K562 (cell line): ENCODE measurements around the gene C9orf40. TPM values are rescaled to one million over a fixed set of nuclear protein-coding genes. Genes with fewer than 3 reads are reported as not detected.

ENCODE experiments used
- ATAC-seq: fragments of 200-7000 bp; cut with Tn5 transposase; 3 replicates; pipeline ENCODE4 v1.9.1; 2020; ENCODE audit warnings: moderate library complexity
- BruUV-seq: library from RNA; stranded (reverse); fragments of 400-500 nt; replicated peaks from 2 replicates; lab custom pipeline; 2021; lab: Mats Ljungman, UMichigan
- CTCF ChIA-PET: fragments of 300-600 bp; formaldehyde crosslinking; extraction: SDS; loops from one replicate; lab custom pipeline; 2021; ENCODE audit warnings: low intra/inter-chr PET ratio; lab: Yijun Ruan, JAX
- POLR2A ChIA-PET: fragments of 300-600, 350-650 bp; sonication (Branson Sonifier 250); formaldehyde crosslinking; extraction: SDS; loops from one replicate; lab custom pipeline; 2021; ENCODE audit warnings: antibody characterized with exemption, inconsistent platforms; lab: Yijun Ruan, JAX
- DNase-seq, 4 experiments: peaks; one replicate each; pipeline versions ENCODE4 v3.0.0 to v3.0.0-alpha.2; 2011 to 2018; ENCODE audit warnings: low spot score in 3 of 4, mixed read lengths in 3 of 4; ENCODE audit errors: extremely low read depth in 1 of 4
- FAIRE-seq: peaks from 2 replicates; lab custom pipeline; 2011; peaks lifted over from hg19 to GRCh38; lab: Jason Lieb, UNC
- H2AFZ ChIP-seq: 2 replicates; pipeline ENCODE4 v1.6.0; 2011; ENCODE audit warnings: low read depth, low read length, control low read depth, inconsistent platforms
- H3K27ac ChIP-seq: fragments of 200-600 bp; 3 replicates; pipeline ENCODE4 v1.8.0; 2011; ENCODE audit warnings: low read depth, mild to moderate bottlenecking, control low read depth, inconsistent platforms, low read length, moderate library complexity, mixed read lengths; ENCODE audit errors: extremely low read depth
- H3K27me3 ChIP-seq, 2 experiments: fragments of 300-600 bp in 1 of 2; 2 replicates in 1 of 2; 3 replicates in 1 of 2; pipeline versions ENCODE4 v1.6.0 to v1.8.0; 2011; ENCODE audit warnings: inconsistent platforms in 2 of 2, low read length in 2 of 2, mild to moderate bottlenecking in 1 of 2, mixed read lengths in 1 of 2, moderate library complexity in 1 of 2; ENCODE audit not compliant: control insufficient read depth in 2 of 2, insufficient read depth in 2 of 2
- H3K36me3 ChIP-seq: fragments of 300-600 bp; 3 replicates; pipeline ENCODE4 v1.8.0; 2011; ENCODE audit warnings: mild to moderate bottlenecking, low read length, inconsistent platforms; ENCODE audit not compliant: control insufficient read depth, insufficient read depth
- H3K4me1 ChIP-seq, 2 experiments: fragments of 200-600 bp in 1 of 2; replicated peaks in 1 of 2; 2 replicates in 1 of 2; 3 replicates in 1 of 2; pipeline versions ENCODE4 v1.5.1 to v1.8.0; 2011; ENCODE audit warnings: inconsistent platforms in 2 of 2, low read length in 2 of 2, mild to moderate bottlenecking in 1 of 2, mixed read lengths in 1 of 2, moderate library complexity in 1 of 2; ENCODE audit not compliant: control insufficient read depth in 2 of 2, insufficient read depth in 2 of 2
- H3K4me2 ChIP-seq: 2 replicates; pipeline ENCODE4 v1.6.1; 2011; ENCODE audit warnings: low read length, control low read depth, inconsistent platforms, mixed read lengths; ENCODE audit not compliant: insufficient read depth
- H3K4me3 ChIP-seq: fragments of 200-600 bp; sonication (generic), shearing (Covaris generic); 2 replicates; pipeline ENCODE4 v1.5.1; 2016; ENCODE audit warnings: control low read depth, inconsistent platforms
- H3K79me2 ChIP-seq: fragments of 200-600 bp; 3 replicates; pipeline ENCODE4 v1.8.0; 2011; ENCODE audit warnings: low read length, inconsistent platforms; ENCODE audit not compliant: control insufficient read depth, insufficient read depth
- H3K9ac ChIP-seq, 2 experiments: 2 replicates each; pipeline versions ENCODE4 v1.6.0 to v1.6.1; 2011; ENCODE audit warnings: low read depth in 2 of 2, low read length in 2 of 2, control low read depth in 1 of 2, inconsistent platforms in 1 of 2, mild to moderate bottlenecking in 1 of 2, mixed read lengths in 1 of 2; ENCODE audit not compliant: insufficient read depth in 1 of 2
- H3K9me1 ChIP-seq: one replicate; pipeline ENCODE4 v1.6.0; 2011; ENCODE audit warnings: inconsistent platforms, mild to moderate bottlenecking, low read length, moderate library complexity; ENCODE audit not compliant: control insufficient read depth, insufficient read depth
- H3K9me3 ChIP-seq: replicated peaks from 2 replicates; pipeline ENCODE4 v1.5.1; 2011; ENCODE audit warnings: low read depth, low read length, inconsistent platforms; ENCODE audit not compliant: control insufficient read depth, insufficient read depth
- H4K20me1 ChIP-seq: replicated peaks from 2 replicates; pipeline ENCODE4 v1.6.1; 2011; ENCODE audit warnings: low read length, inconsistent platforms, mixed read lengths; ENCODE audit not compliant: control insufficient read depth, insufficient read depth
- CEBPB ChIP-seq: fragments of 450-650 bp; IDR thresholded peaks from 2 replicates; pipeline ENCODE4 v1.6.1; 2016; ENCODE audit warnings: missing genetic modification characterization, missing compliant biosample characterization
- CEBPG ChIP-seq, 3 experiments: fragments of 200-800 bp in 1 of 3; sonication (Bioruptor generic) in 1 of 3; sonication (generic) in 1 of 3; formaldehyde crosslinking in 1 of 3; IDR thresholded peaks in 2 of 3; conservative IDR thresholded peaks in 1 of 3; 2 replicates each; pipeline versions ENCODE4 v1.6.1 to v1.8.0; 2016 to 2022; ENCODE audit warnings: missing compliant biosample characterization in 2 of 3, missing genetic modification characterization in 2 of 3, mild to moderate bottlenecking in 1 of 3, missing genetic modification reagents in 1 of 3
- FOSL1 ChIP-seq: fragments of 200-800 bp; sonication (Bioruptor generic); conservative IDR thresholded peaks from 2 replicates; pipeline ENCODE4 v1.6.1; 2016; ENCODE audit warnings: missing genetic modification characterization, missing compliant biosample characterization
- POLR3A ChIP-seq: IDR thresholded peaks from 2 replicates; pipeline ENCODE4 v1.6.1; 2011; ENCODE audit warnings: borderline replicate concordance, mild to moderate bottlenecking, moderate library complexity; ENCODE audit not compliant: insufficient read length, insufficient read depth; ENCODE audit errors: extremely low read depth
- TCF3 ChIP-seq: sonication (generic); formaldehyde crosslinking; IDR thresholded peaks from 2 replicates; pipeline ENCODE4 v1.4.0; 2020; ENCODE audit warnings: mild to moderate bottlenecking, missing genetic modification reagents
- TEAD4 ChIP-seq, 2 experiments: sonication (generic) in 1 of 2; formaldehyde crosslinking in 1 of 2; IDR thresholded peaks; 2 replicates each; pipeline versions ENCODE4 v1.6.1 to v1.8.0; 2012 to 2022; ENCODE audit warnings: borderline replicate concordance in 1 of 2, inconsistent platforms in 1 of 2, low read length in 1 of 2, mild to moderate bottlenecking in 1 of 2, missing genetic modification reagents in 1 of 2
- WGBS: fragments of 100-300 bp; shearing (Covaris generic); methylation state at CpG from one replicate; pipeline ENCODE4 v1.1.6; 2016; ENCODE audit warnings: low coverage, mixed read lengths; ENCODE audit not compliant: insufficient coverage; ENCODE audit errors: missing lambda C conversion rate; 5-methylcytosine and 5-hydroxymethylcytosine counted together
- in situ Hi-C: fragments of 300-500 bp; cut with MboI; formaldehyde crosslinking; loops from 4 replicates; pipeline ENCODE4 v1.15.0; 2018; ENCODE audit warnings: inconsistent platforms, mixed read lengths
- intact Hi-C: fragments of 100-400 bp; cut with micrococcal nuclease; formaldehyde crosslinking; loops from 2 replicates; pipeline ENCODE4 v1.14.2; 2022
- polyA plus RNA-seq, 8 experiments: library from polyadenylated mRNA; depleted of rRNA in 4 of 8; stranded (reverse) in 5 of 8; unstranded in 3 of 8; fragments of >200 nt; fragmentation: Nextera tagmentation in 2 of 8; fragmentation: Illumina TruSeq in 1 of 8; extraction: Ambion mirVana in 2 of 8; extraction: Trizol in 1 of 8; gene quantifications; 2 replicates each; pipeline versions ENCODE4 v1.2.1 to v1.2.3, GENCODE V29; 2011 to 2014; ENCODE audit warnings: inconsistent platforms in 1 of 8, missing spikeins in 1 of 8
- total RNA-seq, 7 experiments: library from RNA; depleted of rRNA in 6 of 7; stranded (reverse); fragments of >200 nt in 6 of 7; fragmentation: Illumina TruSeq in 2 of 7; extraction: Trizol in 2 of 7; gene quantifications; 2 replicates each; pipeline versions ENCODE4 v1.2.1 to v1.2.3, GENCODE V29; 2011 to 2021; ENCODE audit warnings: low replicate concordance in 1 of 7

Gene C9orf40
- total and polyA plus RNA-seq, 9 of the 15 experiments (the other 6 are each of a cell fraction or from before 2014, with no cell fraction given): 5.6 to 17.3 (median 8.7) TPM

GRCh38 chr9:74960561-74960960 is 7.8 kb upstream of the C9orf40 start:
- no peaks in the 10 kb centered on the region for H3K36me3 ChIP-seq
- H4K20me1 ChIP-seq: no peaks in the 10 kb centered on the region
- BruUV-seq: no TSS peak
- FAIRE-seq (no peak), DNase-seq (no peak)
- H3K9ac ChIP-seq: no peak overlapping the region
- ChIA-PET CTCF (no interaction called here), POLR2A (no interaction called here)
- H3K79me2 ChIP-seq: no peaks in the 10 kb centered on the region
- H3K4me1 ChIP-seq: no peaks in the 10 kb centered on the region
- intact Hi-C loops: no loop called here
- TF ChIP-seq TEAD4 (IDR thresholded peaks at IDR 0.05; ENCODE audit: low read length) (no peak), TEAD4 (CRISPR knock-in tag; IDR thresholded peaks at IDR 0.05; ENCODE audit: borderline replicate concordance) (no peak), CEBPB (tag) (peak; percentile 87), CEBPG (CRISPR knock-in tag; IDR thresholded peaks at IDR 0.05) (peak; percentile 64), CEBPG (tag; conservative IDR thresholded peaks at IDR 0.05 in 1 of 2, IDR thresholded peaks at IDR 0.05 in 1 of 2) (peak in 1 of 2 experiments; percentile 74; a peak in 2 of 4 replicates), TCF3 (CRISPR knock-in tag) (peak; percentile 14; the same call in 1 of the 2 replicates), FOSL1 (tag) (peak; percentile 56), POLR3A (no peak)
- TF ChIP-seq, all 486 proteins: peak for 4
- H3K27me3 ChIP-seq: no peaks in the 10 kb centered on the region
- H3K9me1 ChIP-seq: no peaks in the 10 kb centered on the region
- no peak overlapping the region for H3K4me2 ChIP-seq
- no peak overlapping the region for H3K27ac ChIP-seq
- no peak overlapping the region for H3K4me3 ChIP-seq
- WGBS: 76% methylated on average over 2 of the region's 2 CpGs
- ATAC-seq: no peak
- in situ Hi-C loops: no loop called here
- no peaks in the 10 kb centered on the region for H3K9me3 ChIP-seq
- H2AFZ ChIP-seq: no peak overlapping the region
